Measurements from ENCODE around the gene STRA6.

Gene STRA6

GRCh38 chr15:74193299-74193718, 9.3 kb downstream of the STRA6 start:
- DNase-seq (ENCODE audit: low read depth, low spot score): no peak
- TF ChIP-seq, protein P1, sequence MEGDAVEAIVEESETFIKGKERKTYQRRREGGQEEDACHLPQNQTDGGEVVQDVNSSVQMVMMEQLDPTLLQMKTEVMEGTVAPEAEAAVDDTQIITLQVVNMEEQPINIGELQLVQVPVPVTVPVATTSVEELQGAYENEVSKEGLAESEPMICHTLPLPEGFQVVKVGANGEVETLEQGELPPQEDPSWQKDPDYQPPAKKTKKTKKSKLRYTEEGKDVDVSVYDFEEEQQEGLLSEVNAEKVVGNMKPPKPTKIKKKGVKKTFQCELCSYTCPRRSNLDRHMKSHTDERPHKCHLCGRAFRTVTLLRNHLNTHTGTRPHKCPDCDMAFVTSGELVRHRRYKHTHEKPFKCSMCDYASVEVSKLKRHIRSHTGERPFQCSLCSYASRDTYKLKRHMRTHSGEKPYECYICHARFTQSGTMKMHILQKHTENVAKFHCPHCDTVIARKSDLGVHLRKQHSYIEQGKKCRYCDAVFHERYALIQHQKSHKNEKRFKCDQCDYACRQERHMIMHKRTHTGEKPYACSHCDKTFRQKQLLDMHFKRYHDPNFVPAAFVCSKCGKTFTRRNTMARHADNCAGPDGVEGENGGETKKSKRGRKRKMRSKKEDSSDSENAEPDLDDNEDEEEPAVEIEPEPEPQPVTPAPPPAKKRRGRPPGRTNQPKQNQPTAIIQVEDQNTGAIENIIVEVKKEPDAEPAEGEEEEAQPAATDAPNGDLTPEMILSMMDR (IDR thresholded peaks at IDR 0.05; ENCODE audit: insufficient read depth, low read length, missing control alignments): no peak
- CTCF ChIA-PET: interaction anchor here (1.2 to 1.5 kb wide), 3 partner anchors 14 to 128 kb away, joined by 3 to 5 read pairs (median 3); no protein-coding TSS in a partner anchor
- H3K4me3 ChIP-seq (ENCODE audit: low read depth, low read length): no peak overlapping the region
- POLR2A ChIA-PET: interaction anchor here (0.7 kb wide), 1 partner anchor 13 kb away, joined by 4 read pairs; no protein-coding TSS in a partner anchor

GRCh38 chr15:74192751-74193150, 9.8 kb downstream of the STRA6 start:
- ChIA-PET CTCF (interaction anchor here (1.5 kb wide), 1 partner anchor 128 kb away, joined by 3 read pairs; no protein-coding TSS in a partner anchor), POLR2A (no interaction called here)
- DNase-seq (ENCODE audit: low read depth, low spot score): no peak
- no peak overlapping the region for H3K4me3 ChIP-seq (ENCODE audit: low read depth, low read length)
- TF ChIP-seq, protein P1 (IDR thresholded peaks at IDR 0.05; ENCODE audit: insufficient read depth, low read length, missing control alignments): no peak

GRCh38 chr15:74191798-74192197, 10.8 kb downstream of the STRA6 start:
- no peak overlapping the region for H3K4me3 ChIP-seq (ENCODE audit: low read depth, low read length)
- DNase-seq (ENCODE audit: low read depth, low spot score): no peak
- POLR2A ChIA-PET: no interaction called here
- CTCF ChIA-PET: interaction anchor here (0.8 to 1.5 kb wide), 4 partner anchors 8 to 129 kb away, joined by 3 to 5 read pairs (median 3); no protein-coding TSS in a partner anchor
- TF ChIP-seq, protein P1 (IDR thresholded peaks at IDR 0.05; ENCODE audit: insufficient read depth, low read length, missing control alignments): no peak

DNA sequence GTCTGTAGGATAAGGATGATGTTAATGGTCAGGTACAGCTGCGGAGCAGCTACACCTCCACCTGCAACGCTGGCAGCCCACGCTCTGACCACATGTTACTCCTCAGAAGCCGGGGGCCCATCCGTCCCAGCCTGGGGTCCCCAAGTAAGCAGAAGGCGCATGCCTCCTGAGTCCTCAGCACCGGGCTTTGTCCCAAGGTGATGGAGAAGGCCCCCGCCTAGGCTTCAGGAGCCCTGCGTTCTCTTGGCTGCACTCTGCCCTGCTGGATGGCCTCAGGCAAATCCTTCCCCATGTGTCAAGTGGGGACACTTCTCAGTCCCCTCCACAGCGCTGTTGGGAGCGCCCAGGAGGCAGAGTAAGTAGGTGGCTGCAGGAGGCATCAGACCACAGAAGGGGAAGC, 14.4 kb downstream of the STRA6 start:
- CTCF ChIA-PET: interaction anchor here (1.1 kb wide), 1 partner anchor 54 kb away, joined by 3 read pairs; no protein-coding TSS in a partner anchor
- POLR2A ChIA-PET: interaction anchor here (1.4 to 1.7 kb wide), 2 partner anchors 9 to 12 kb away, joined by 3 to 4 read pairs; no protein-coding TSS in a partner anchor
- TF ChIP-seq, protein P1 (IDR thresholded peaks at IDR 0.05; ENCODE audit: insufficient read depth, low read length, missing control alignments): no peak
- H3K4me3 ChIP-seq (ENCODE audit: low read depth, low read length): no peak overlapping the region
- no peak for DNase-seq (ENCODE audit: low read depth, low spot score)

DNA sequence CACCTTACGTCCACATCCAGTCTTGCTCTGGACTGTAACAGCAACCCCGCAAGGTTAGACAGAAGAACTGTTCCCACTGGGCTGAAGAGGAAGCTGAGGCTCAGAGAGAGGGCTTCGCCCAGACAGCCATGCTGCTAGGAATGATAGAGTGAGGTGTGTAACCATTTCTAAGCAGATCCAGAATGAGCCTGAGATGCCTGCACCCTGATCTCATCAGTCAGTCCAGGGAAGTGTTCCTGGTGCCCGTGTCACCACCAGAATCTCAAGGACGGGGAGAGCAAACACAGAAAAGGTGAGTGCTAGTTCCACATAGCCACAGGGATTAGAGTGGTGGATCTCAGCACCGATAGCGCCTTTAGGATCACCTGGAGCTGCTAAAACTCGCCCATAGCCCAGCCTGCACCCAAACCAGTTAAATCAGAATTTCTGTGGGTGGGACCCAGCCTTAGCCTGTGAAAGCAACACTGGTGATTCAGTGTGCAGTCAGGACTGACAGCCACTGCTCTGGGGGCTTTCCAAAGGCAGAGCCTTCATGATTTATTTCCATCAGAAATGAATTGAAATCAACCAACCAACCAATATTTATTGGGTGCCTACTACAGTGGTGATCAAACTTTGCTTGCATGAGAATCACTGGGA, 16.8 kb downstream of the STRA6 start:
- POLR2A ChIA-PET: no interaction called here
- CTCF ChIA-PET: interaction anchor here (0.8 to 1.5 kb wide), 3 partner anchors 9 to 135 kb away, joined by 3 read pairs; no protein-coding TSS in a partner anchor
- no peak for DNase-seq (ENCODE audit: low read depth, low spot score)
- H3K4me3 ChIP-seq (ENCODE audit: low read depth, low read length): no peak overlapping the region
- TF ChIP-seq, protein P1 (IDR thresholded peaks at IDR 0.05; ENCODE audit: insufficient read depth, low read length, missing control alignments): no peak

DNA sequence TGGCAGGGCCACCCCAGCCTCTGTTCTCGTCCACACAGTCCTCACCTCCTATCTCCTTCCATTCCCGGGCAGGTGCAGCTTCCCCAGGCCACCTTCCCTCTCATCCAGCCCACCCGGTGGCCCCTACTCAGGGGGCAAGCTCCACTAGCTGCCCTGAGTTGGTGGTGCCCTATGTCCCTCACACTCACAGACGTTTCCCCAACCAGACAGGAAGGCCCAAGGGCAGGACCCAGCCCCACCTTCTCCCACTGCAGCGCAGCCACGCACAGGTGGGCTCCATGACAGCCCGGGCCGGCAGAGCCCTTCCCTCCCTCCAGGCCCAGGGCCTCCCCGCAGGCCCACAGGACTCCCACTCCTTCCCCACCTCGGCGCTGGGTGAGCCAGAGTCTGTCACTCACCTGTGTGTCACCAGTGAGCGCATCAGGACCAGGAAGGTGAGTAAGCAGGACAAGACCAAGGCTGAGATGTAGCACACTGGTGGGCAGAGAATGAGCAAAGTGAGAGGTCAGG, 17.9 kb downstream of the STRA6 start:
- DNase-seq (ENCODE audit: low read depth, low spot score): no peak
- CTCF ChIA-PET: no interaction called here
- TF ChIP-seq, protein P1 (IDR thresholded peaks at IDR 0.05; ENCODE audit: insufficient read depth, low read length, missing control alignments): no peak
- H3K4me3 ChIP-seq (ENCODE audit: low read depth, low read length): no peak overlapping the region
- POLR2A ChIA-PET: no interaction called here

All from AG04449 (cell line).